Liver (tissue), 9 donors: ENCODE results near the gene CARD14. TPM values are rescaled to one million over a fixed set of nuclear protein-coding genes. Genes with fewer than 3 reads are reported as not detected.
A peak's percentile ranks its signal among the peaks of the same experiment; 100 is the strongest.

Experiments
- DNase-seq: peaks from one replicate; pipeline ENCODE4 v3.0.0-alpha.2; 2017; ENCODE audit warnings: low spot score
- H3K27ac ChIP-seq, 2 donors: one replicate each; pipeline ENCODE4 v1.7.0; 2013; ENCODE audit warnings: inconsistent platforms in 2 of 2, low read length in 2 of 2, control low read depth in 1 of 2, low read depth in 1 of 2, mild to moderate bottlenecking in 1 of 2
- H3K27me3 ChIP-seq, 4 donors: one replicate each; pipeline versions ENCODE4 v1.6.1 to v1.7.0; 2013; ENCODE audit warnings: low read length in 3 of 4, inconsistent platforms in 1 of 4, mild to moderate bottlenecking in 1 of 4, moderate library complexity in 1 of 4; ENCODE audit not compliant: control insufficient read depth in 4 of 4, insufficient read depth in 4 of 4
- H3K36me3 ChIP-seq, 4 donors: one replicate each; pipeline versions ENCODE4 v1.6.1 to v1.7.0; 2013; ENCODE audit warnings: low read length in 3 of 4, mild to moderate bottlenecking in 3 of 4, low read depth in 1 of 4, moderate library complexity in 1 of 4; ENCODE audit not compliant: control insufficient read depth in 4 of 4, insufficient read depth in 3 of 4
- H3K4me1 ChIP-seq, 4 donors: one replicate each; pipeline versions ENCODE4 v1.6.1 to v1.7.0; 2013; ENCODE audit warnings: low read length in 3 of 4, mild to moderate bottlenecking in 3 of 4, moderate library complexity in 1 of 4; ENCODE audit not compliant: control insufficient read depth in 4 of 4, insufficient read depth in 4 of 4
- H3K4me3 ChIP-seq, 3 donors: one replicate each; pipeline versions ENCODE4 v1.6.1 to v1.7.0; 2013; ENCODE audit warnings: low read length in 3 of 3, control low read depth in 1 of 3, low read depth in 1 of 3, mild to moderate bottlenecking in 1 of 3
- H3K9ac ChIP-seq, 2 donors: one replicate each; pipeline ENCODE4 v1.7.0; 2013; ENCODE audit warnings: low read length in 2 of 2, mild to moderate bottlenecking in 2 of 2, moderate library complexity in 2 of 2, control low read depth in 1 of 2, low read depth in 1 of 2
- H3K9me3 ChIP-seq, 4 donors: one replicate each; pipeline versions ENCODE4 v1.6.1 to v1.7.0; 2013; ENCODE audit warnings: low read length in 3 of 4; ENCODE audit not compliant: control insufficient read depth in 4 of 4
- EGR1 ChIP-seq, 2 donors: IDR thresholded peaks; 2 replicates each; pipeline ENCODE4 v1.6.1; 2016 to 2018; ENCODE audit warnings: antibody characterized with exemption in 2 of 2, low read depth in 2 of 2
- FOXA1 ChIP-seq: IDR thresholded peaks from 2 replicates; pipeline ENCODE4 v1.6.1; 2016; ENCODE audit warnings: antibody characterized with exemption
- FOXA2 ChIP-seq: IDR thresholded peaks from 2 replicates; pipeline ENCODE4 v1.6.1; 2016; ENCODE audit warnings: antibody characterized with exemption
- GABPA ChIP-seq, 2 donors: IDR thresholded peaks in 1 of 2; conservative IDR thresholded peaks in 1 of 2; 2 replicates each; pipeline ENCODE4 v1.6.1; 2016; ENCODE audit warnings: antibody characterized with exemption in 2 of 2, mild to moderate bottlenecking in 1 of 2, moderate library complexity in 1 of 2
- HNF4A ChIP-seq, 2 donors: conservative IDR thresholded peaks; 2 replicates each; pipeline ENCODE4 v1.6.1; 2016; ENCODE audit warnings: antibody characterized with exemption in 2 of 2, mild to moderate bottlenecking in 2 of 2
- HNF4G ChIP-seq: IDR thresholded peaks from 2 replicates; pipeline ENCODE4 v1.6.1; 2016; ENCODE audit warnings: antibody characterized with exemption
- JUND ChIP-seq, 2 donors: IDR thresholded peaks; 2 replicates each; pipeline ENCODE4 v1.6.1; 2016; ENCODE audit warnings: antibody characterized with exemption in 2 of 2
- NR2F2 ChIP-seq: IDR thresholded peaks from 2 replicates; pipeline ENCODE4 v1.6.1; 2016; ENCODE audit warnings: antibody characterized with exemption
- RAD21 ChIP-seq, 2 donors: IDR thresholded peaks; 2 replicates each; pipeline ENCODE4 v1.6.1; 2016; ENCODE audit warnings: antibody characterized with exemption in 2 of 2, mild to moderate bottlenecking in 2 of 2
- RXRA ChIP-seq, 2 donors: IDR thresholded peaks; 2 replicates each; pipeline ENCODE4 v1.6.1; 2017 to 2018; ENCODE audit warnings: antibody characterized with exemption in 2 of 2, mild to moderate bottlenecking in 1 of 2
- SP1 ChIP-seq: IDR thresholded peaks from 2 replicates; pipeline ENCODE4 v1.6.1; 2018; ENCODE audit warnings: antibody characterized with exemption, mild to moderate bottlenecking
- TAF1 ChIP-seq: conservative IDR thresholded peaks from 2 replicates; pipeline ENCODE4 v1.6.1; 2016; ENCODE audit warnings: antibody characterized with exemption, mild to moderate bottlenecking
- YY1 ChIP-seq: IDR thresholded peaks from 2 replicates; pipeline ENCODE4 v1.6.1; 2016; ENCODE audit warnings: antibody characterized with exemption, mild to moderate bottlenecking
- ZBTB33 ChIP-seq: IDR thresholded peaks from 2 replicates; pipeline ENCODE4 v1.6.1; 2016; ENCODE audit warnings: antibody characterized with exemption
- WGBS: extraction: QIAGEN DNeasy Blood & Tissue Kit; methylation state at CpG from one replicate; pipeline ENCODE4 v1.1.7; 2013; 5-methylcytosine and 5-hydroxymethylcytosine counted together
- polyA plus RNA-seq, 2 donors: library from polyadenylated mRNA; stranded (reverse) in 1 of 2; unstranded in 1 of 2; fragments of 200-250 nt in 1 of 2; fragments of >200 nt in 1 of 2; fragmentation: Nextera tagmentation in 1 of 2; extraction: Ambion mirVana in 1 of 2; gene quantifications; one replicate each; pipeline versions ENCODE4 v1.2.1 to v1.2.3, GENCODE V29; 2013 to 2015
- total RNA-seq, 2 donors: library from RNA; depleted of rRNA; stranded (reverse); fragments of >200 nt; gene quantifications; one replicate each; pipeline ENCODE4 v1.2.3, GENCODE V29; 2014
- TF ChIP-seq, protein P1 (sequence below): fragments of 150-350 bp; IDR thresholded peaks from 2 replicates; pipeline ENCODE4 v1.5.1; 2017; ENCODE audit warnings: improper control_type of control experiment, low read depth, low read length; ENCODE audit not compliant: missing input control
- TF ChIP-seq, protein P2 (sequence below): IDR thresholded peaks from 2 replicates; pipeline ENCODE4 v1.6.1; 2016; ENCODE audit warnings: antibody characterized with exemption
- TF ChIP-seq, protein P3 (sequence below): IDR thresholded peaks from 2 replicates; pipeline ENCODE4 v1.6.1; 2016; ENCODE audit warnings: antibody characterized with exemption, mild to moderate bottlenecking
- TF ChIP-seq, protein P4 (sequence below): IDR thresholded peaks from 2 replicates; pipeline ENCODE4 v1.6.1; 2016; ENCODE audit warnings: antibody characterized with exemption
- donor health status: healthy.
- donor health status: healthy.
- donor health status: healthy.
- donor health status: healthy.
- donor health status: healthy.

The CARD14 gene
- total and polyA plus RNA-seq, 4 donors, result 0.07 to 0.70 (median 0.29) TPM

- peaks cover 2 to 27% (median 17%) of the 10 kb centered on the region in 4 donors for H3K36me3 ChIP-seq
- H3K27me3 ChIP-seq, result no peaks in the 10 kb centered on the region
- peaks cover 8 to 23% (median 20%) of the 10 kb centered on the region in 4 donors for H3K4me1 ChIP-seq
- WGBS, result under 1% methylated on average over 69 of the region's 69 CpGs
- H3K27ac ChIP-seq, result peak overlapping the region; percentile 93 to 94
- peak overlapping the region; percentile 82 to 83 for H3K9ac ChIP-seq
- peak overlapping the region; percentile 67 to 96 (median 94) for H3K4me3 ChIP-seq
- H3K9me3 ChIP-seq, result no peaks in the 10 kb centered on the region
- no peak for TF ChIP-seq YY1
- no peak for TF ChIP-seq RAD21 (IDR thresholded peaks at IDR 0.05)
- TF ChIP-seq TAF1, result no peak
- DNase-seq, result peak; percentile 42
These were observed 23.5 kb upstream of the CARD14 start for GRCh38 chr17:80146121-80147034.

GRCh38 chr17:80147035-80147822, 22.6 kb upstream of the CARD14 start, which contains the start of gene EIF4A3:
EIF4A3 (minus strand) TSS chr17:80147128; CDS start chr17:80146961, 167 bp downstream.
- TF ChIP-seq FOXA1 (no peak), RAD21 (IDR thresholded peaks at IDR 0.05) (peak in 1 of 2 donors; percentile 64), HNF4G (no peak), SP1 (peak; percentile 75), FOXA2 (no peak), ZBTB33 (peak; percentile 99), HNF4A (conservative IDR thresholded peaks at IDR 0.05) (peak in 1 of 2 donors; percentile 43), TAF1 (peak; percentile 84), JUND (IDR thresholded peaks at IDR 0.05) (no peak), EGR1 (IDR thresholded peaks at IDR 0.05; ENCODE audit: low read depth in 2 of 2) (peak in 1 of 2 donors; percentile 67), YY1 (peak; percentile 87), GABPA (IDR thresholded peaks at IDR 0.05 in 1 of 2, conservative IDR thresholded peaks at IDR 0.05 in 1 of 2) (no peak), NR2F2 (no peak), RXRA (IDR thresholded peaks at IDR 0.05) (peak; percentile 38 to 50)
- TF ChIP-seq, protein P1, sequence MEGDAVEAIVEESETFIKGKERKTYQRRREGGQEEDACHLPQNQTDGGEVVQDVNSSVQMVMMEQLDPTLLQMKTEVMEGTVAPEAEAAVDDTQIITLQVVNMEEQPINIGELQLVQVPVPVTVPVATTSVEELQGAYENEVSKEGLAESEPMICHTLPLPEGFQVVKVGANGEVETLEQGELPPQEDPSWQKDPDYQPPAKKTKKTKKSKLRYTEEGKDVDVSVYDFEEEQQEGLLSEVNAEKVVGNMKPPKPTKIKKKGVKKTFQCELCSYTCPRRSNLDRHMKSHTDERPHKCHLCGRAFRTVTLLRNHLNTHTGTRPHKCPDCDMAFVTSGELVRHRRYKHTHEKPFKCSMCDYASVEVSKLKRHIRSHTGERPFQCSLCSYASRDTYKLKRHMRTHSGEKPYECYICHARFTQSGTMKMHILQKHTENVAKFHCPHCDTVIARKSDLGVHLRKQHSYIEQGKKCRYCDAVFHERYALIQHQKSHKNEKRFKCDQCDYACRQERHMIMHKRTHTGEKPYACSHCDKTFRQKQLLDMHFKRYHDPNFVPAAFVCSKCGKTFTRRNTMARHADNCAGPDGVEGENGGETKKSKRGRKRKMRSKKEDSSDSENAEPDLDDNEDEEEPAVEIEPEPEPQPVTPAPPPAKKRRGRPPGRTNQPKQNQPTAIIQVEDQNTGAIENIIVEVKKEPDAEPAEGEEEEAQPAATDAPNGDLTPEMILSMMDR, result no peak
- TF ChIP-seq, protein P2, sequence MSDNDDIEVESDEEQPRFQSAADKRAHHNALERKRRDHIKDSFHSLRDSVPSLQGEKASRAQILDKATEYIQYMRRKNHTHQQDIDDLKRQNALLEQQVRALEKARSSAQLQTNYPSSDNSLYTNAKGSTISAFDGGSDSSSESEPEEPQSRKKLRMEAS, result peak; percentile 71
- TF ChIP-seq, protein P3, sequence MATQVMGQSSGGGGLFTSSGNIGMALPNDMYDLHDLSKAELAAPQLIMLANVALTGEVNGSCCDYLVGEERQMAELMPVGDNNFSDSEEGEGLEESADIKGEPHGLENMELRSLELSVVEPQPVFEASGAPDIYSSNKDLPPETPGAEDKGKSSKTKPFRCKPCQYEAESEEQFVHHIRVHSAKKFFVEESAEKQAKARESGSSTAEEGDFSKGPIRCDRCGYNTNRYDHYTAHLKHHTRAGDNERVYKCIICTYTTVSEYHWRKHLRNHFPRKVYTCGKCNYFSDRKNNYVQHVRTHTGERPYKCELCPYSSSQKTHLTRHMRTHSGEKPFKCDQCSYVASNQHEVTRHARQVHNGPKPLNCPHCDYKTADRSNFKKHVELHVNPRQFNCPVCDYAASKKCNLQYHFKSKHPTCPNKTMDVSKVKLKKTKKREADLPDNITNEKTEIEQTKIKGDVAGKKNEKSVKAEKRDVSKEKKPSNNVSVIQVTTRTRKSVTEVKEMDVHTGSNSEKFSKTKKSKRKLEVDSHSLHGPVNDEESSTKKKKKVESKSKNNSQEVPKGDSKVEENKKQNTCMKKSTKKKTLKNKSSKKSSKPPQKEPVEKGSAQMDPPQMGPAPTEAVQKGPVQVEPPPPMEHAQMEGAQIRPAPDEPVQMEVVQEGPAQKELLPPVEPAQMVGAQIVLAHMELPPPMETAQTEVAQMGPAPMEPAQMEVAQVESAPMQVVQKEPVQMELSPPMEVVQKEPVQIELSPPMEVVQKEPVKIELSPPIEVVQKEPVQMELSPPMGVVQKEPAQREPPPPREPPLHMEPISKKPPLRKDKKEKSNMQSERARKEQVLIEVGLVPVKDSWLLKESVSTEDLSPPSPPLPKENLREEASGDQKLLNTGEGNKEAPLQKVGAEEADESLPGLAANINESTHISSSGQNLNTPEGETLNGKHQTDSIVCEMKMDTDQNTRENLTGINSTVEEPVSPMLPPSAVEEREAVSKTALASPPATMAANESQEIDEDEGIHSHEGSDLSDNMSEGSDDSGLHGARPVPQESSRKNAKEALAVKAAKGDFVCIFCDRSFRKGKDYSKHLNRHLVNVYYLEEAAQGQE, result no peak
- TF ChIP-seq, protein P4, sequence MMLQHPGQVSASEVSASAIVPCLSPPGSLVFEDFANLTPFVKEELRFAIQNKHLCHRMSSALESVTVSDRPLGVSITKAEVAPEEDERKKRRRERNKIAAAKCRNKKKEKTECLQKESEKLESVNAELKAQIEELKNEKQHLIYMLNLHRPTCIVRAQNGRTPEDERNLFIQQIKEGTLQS, result no peak
- H3K9me3 ChIP-seq, result peaks cover 0 to 4% (median 0%) of the 10 kb centered on the region in 4 donors
- H3K27ac ChIP-seq, result peak within 1 kb of the TSS; percentile 93 to 94
- under 1% methylated on average over 90 of the region's 90 CpGs for whole genome bisulfite sequencing
- peaks cover 2 to 18% (median 11%) of the 10 kb centered on the region in 4 donors for H3K36me3 ChIP-seq
- DNase-seq, result peak; percentile 94
- peak within 1 kb of the TSS; percentile 82 to 96 (median 94) for H3K4me3 ChIP-seq
- H3K4me1 ChIP-seq, result peaks cover 8 to 23% (median 20%) of the 10 kb centered on the region in 4 donors
- peak within 1 kb of the TSS; percentile 82 to 83 for H3K9ac ChIP-seq
- H3K27me3 ChIP-seq, result no peaks in the 10 kb centered on the region
